ENCODE measurements around the gene EXOC7. TPM values are rescaled to one million over a fixed set of nuclear protein-coding genes. Genes with fewer than 3 reads are reported as not detected.

Gene EXOC7
- total RNA-seq, 1 experiment from 2014 or later = 160 TPM

DNA sequence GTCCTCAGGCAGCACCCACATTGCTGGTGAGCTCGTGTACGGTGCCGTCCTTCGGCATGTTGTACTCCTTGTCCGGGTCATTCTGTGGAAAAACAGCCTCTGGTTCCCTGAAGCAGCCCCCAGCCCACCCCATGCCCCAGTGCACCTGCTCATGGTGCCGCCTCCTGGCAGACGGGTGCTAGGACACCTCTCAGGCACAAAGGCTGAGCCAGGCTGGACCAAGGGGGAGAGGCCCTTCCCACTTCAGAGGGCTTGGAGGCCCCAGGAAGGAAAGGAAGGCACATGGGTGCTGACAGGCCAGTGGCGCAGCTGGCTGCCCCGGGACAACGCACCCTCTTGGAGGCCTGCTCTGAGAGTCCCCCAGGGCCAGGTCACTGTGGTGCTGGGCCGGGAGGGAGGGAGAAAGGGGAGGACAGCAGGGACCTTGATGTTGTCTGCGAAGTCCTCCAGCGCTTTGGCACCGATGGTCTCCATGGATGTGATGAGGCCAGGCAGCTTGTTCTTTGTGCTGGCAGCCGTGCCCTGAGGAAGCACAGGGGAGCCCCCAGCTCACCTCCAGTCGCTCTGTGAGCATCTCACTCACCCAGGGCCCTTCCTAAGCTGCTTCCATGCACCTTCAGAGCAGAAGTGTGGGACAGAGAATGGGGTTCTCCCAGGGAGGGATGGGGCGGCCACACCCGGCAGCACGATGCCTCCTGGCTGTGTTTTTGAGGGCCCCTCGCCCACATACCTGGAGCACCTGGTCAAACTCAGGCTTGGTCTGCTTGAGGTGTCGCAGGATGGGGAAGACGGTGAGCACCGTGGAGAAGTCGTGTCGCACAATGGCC is 15.3 kb downstream of the EXOC7 start:
- no peak overlapping the region for H3K4ac ChIP-seq (ENCODE audit: low read depth, low read length)

More for the DNA sequence above, 15.3 kb downstream of the EXOC7 start:
- Histone ChIP-seq H2BK12ac (ENCODE audit: insufficient read length, low read depth, low read length) (no peak overlapping the region), H4K8ac (replicated peaks; ENCODE audit: insufficient read length, low read depth, low read length) (no peak overlapping the region), H3K23me2 (ENCODE audit: insufficient read length, low read depth, low read length, poor library complexity, severe bottlenecking) (no peaks in the 10 kb centered on the region), H3K27ac (ENCODE audit: insufficient read length, low read depth, low read length) (no peak overlapping the region), H3K9me3 (ENCODE audit: control insufficient read depth, low read depth, low read length) (no peaks in the 10 kb centered on the region), H2BK120ac (ENCODE audit: low read depth, low read length, poor library complexity, severe bottlenecking) (no peak overlapping the region), H4K91ac (ENCODE audit: insufficient read length, low read depth, low read length) (no peak overlapping the region), H3K56ac (ENCODE audit: insufficient read length, low read depth, low read length) (no peak overlapping the region), H3K79me2 (ENCODE audit: insufficient read depth, low read length) (no peaks in the 10 kb centered on the region), H4K5ac (ENCODE audit: insufficient read length, low read depth, low read length) (no peak overlapping the region), H4K20me1 (ENCODE audit: control insufficient read depth, insufficient read depth, insufficient read length) (no peaks in the 10 kb centered on the region), H3T11ph (ENCODE audit: low read length) (no peak overlapping the region), H2BK15ac (ENCODE audit: low read depth, low read length) (no peak overlapping the region), H2BK20ac (ENCODE audit: low read depth, low read length, poor library complexity, severe bottlenecking) (no peak overlapping the region), H2AFZ (ENCODE audit: low read length) (no peak overlapping the region), H3K9ac (ENCODE audit: extremely low read depth, insufficient read length, low read length) (no peak overlapping the region), H3K79me1 (ENCODE audit: insufficient read depth, low read depth, low read length, poor library complexity, severe bottlenecking) (no peaks in the 10 kb centered on the region), H3K4me2 (ENCODE audit: insufficient read depth, insufficient read length, low read length) (no peak overlapping the region), H3K4me1 (ENCODE audit: insufficient read depth, low read length) (no peaks in the 10 kb centered on the region), H2AK5ac (ENCODE audit: insufficient read length, low read length) (no peak overlapping the region), H3K18ac (ENCODE audit: insufficient read length, low read depth, low read length) (no peak overlapping the region), H3K27me3 (ENCODE audit: insufficient read depth, low read length) (no peaks in the 10 kb centered on the region), H3K14ac (ENCODE audit: insufficient read depth, low read length) (no peak overlapping the region), H3K23ac (ENCODE audit: insufficient read length, low read depth, low read length) (no peak overlapping the region), H2BK5ac (ENCODE audit: insufficient read length, low read length) (no peak overlapping the region)
- no CpG with 5 or more reads among the region's 25 CpGs for WGBS (ENCODE audit: extremely low coverage, insufficient read length, low lambda C conversion rate)
- Mint-ChIP-seq H3K4me3 (no peak overlapping the region; a peak in 1 of 5 replicates), H3K27ac (no peak overlapping the region; a peak in 3 of 7 replicates), H3K4me1 (no peaks in the 10 kb centered on the region), H3K27me3 (ENCODE audit: low read depth) (no peaks in the 10 kb centered on the region), H3K9me3 (no peaks in the 10 kb centered on the region), H3K36me3 (ENCODE audit: insufficient read depth in 1 of 3, low read depth in 3 of 3) (peaks cover 18 to 83% (median 81%) of the 10 kb centered on the region in 3 experiments; a peak in 6 of 7 replicates)
- DNase-seq = peak; percentile 74
- TF ChIP-seq, protein P1, sequence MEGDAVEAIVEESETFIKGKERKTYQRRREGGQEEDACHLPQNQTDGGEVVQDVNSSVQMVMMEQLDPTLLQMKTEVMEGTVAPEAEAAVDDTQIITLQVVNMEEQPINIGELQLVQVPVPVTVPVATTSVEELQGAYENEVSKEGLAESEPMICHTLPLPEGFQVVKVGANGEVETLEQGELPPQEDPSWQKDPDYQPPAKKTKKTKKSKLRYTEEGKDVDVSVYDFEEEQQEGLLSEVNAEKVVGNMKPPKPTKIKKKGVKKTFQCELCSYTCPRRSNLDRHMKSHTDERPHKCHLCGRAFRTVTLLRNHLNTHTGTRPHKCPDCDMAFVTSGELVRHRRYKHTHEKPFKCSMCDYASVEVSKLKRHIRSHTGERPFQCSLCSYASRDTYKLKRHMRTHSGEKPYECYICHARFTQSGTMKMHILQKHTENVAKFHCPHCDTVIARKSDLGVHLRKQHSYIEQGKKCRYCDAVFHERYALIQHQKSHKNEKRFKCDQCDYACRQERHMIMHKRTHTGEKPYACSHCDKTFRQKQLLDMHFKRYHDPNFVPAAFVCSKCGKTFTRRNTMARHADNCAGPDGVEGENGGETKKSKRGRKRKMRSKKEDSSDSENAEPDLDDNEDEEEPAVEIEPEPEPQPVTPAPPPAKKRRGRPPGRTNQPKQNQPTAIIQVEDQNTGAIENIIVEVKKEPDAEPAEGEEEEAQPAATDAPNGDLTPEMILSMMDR (conservative IDR thresholded peaks at IDR 0.05) = peak; percentile 60
